Natural killer cell (primary cell): Measurements from ENCODE around the gene NSUN6. TPM values are rescaled to one million over a fixed set of nuclear protein-coding genes. Genes with fewer than 3 reads are reported as not detected.

ENCODE experiments used
- ATAC-seq, 3 donors: fragments of 150-1000 bp in 2 of 3; fragments of 200-7000 bp in 1 of 3; cut with Tn5 transposase; 1 replicate in 1 of 3; 2 replicates in 2 of 3; pipeline ENCODE4 v1.10.0; 2021; ENCODE audit warnings: mild to moderate bottlenecking in 2 of 3, moderate library complexity in 2 of 3
- DNase-seq, 2 donors: peaks; one replicate each; pipeline versions ENCODE4 v3.0.0 to v3.0.0-alpha.2; 2013 to 2021; ENCODE audit warnings: mixed read lengths in 1 of 2
- H3K27ac ChIP-seq: one replicate; pipeline ENCODE4 v1.5.1; 2013; ENCODE audit warnings: mild to moderate bottlenecking, low read length
- H3K27me3 ChIP-seq: one replicate; pipeline ENCODE4 v1.6.1; 2013; ENCODE audit warnings: low read length; ENCODE audit not compliant: control insufficient read depth, insufficient read depth
- H3K36me3 ChIP-seq: one replicate; pipeline ENCODE4 v1.6.1; 2013; ENCODE audit warnings: low read length; ENCODE audit not compliant: control insufficient read depth, insufficient read depth
- H3K4me1 ChIP-seq: one replicate; pipeline ENCODE4 v1.6.1; 2013; ENCODE audit warnings: low read length; ENCODE audit not compliant: control insufficient read depth, insufficient read depth
- H3K4me3 ChIP-seq: one replicate; pipeline ENCODE4 v1.5.1; 2013; ENCODE audit warnings: low read length
- H3K9me3 ChIP-seq: one replicate; pipeline ENCODE4 v1.6.1; 2013; ENCODE audit warnings: low read length; ENCODE audit not compliant: control insufficient read depth, insufficient read depth
- H3K27ac Mint-ChIP-seq, 2 donors: one replicate each; pipeline ENCODE4 v1.8.0; 2022; ENCODE audit warnings: mild to moderate bottlenecking in 2 of 2, mixed read lengths in 2 of 2, moderate library complexity in 1 of 2
- H3K27me3 Mint-ChIP-seq, 2 donors: one replicate each; pipeline ENCODE4 v1.8.0; 2022; ENCODE audit warnings: low read depth in 2 of 2, mixed read lengths in 2 of 2
- H3K36me3 Mint-ChIP-seq: one replicate; pipeline ENCODE4 v1.8.0; 2022; ENCODE audit warnings: mixed read lengths
- H3K4me1 Mint-ChIP-seq, 2 donors: one replicate each; pipeline ENCODE4 v1.8.0; 2022; ENCODE audit warnings: mixed read lengths in 2 of 2
- H3K4me3 Mint-ChIP-seq: one replicate; pipeline ENCODE4 v1.8.0; 2022; ENCODE audit warnings: mild to moderate bottlenecking, moderate library complexity, mixed read lengths
- H3K9me3 Mint-ChIP-seq, 2 donors: one replicate each; pipeline ENCODE4 v1.8.0; 2022; ENCODE audit warnings: mixed read lengths in 2 of 2
- WGBS: methylation state at CpG from one replicate; pipeline ENCODE4 v1.1.7; 2013; ENCODE audit warnings: missing lambda C conversion rate; ENCODE audit not compliant: insufficient coverage; 5-methylcytosine and 5-hydroxymethylcytosine counted together
- intact Hi-C: fragments of 100-400 bp; cut with micrococcal nuclease; formaldehyde crosslinking; loops from one replicate; pipeline ENCODE4 v1.14.2; 2022
- total RNA-seq, 4 donors: library from RNA; stranded (reverse); fragments of 120-200 nt in 1 of 4; gene quantifications; one replicate each; pipeline versions ENCODE4 v1.2.3 to v1.2.4, GENCODE V29; 2013 to 2022
- TF ChIP-seq, protein P1 (sequence below): fragments of 200-600 bp; IDR thresholded peaks from one replicate; pipeline ENCODE4 v1.8.0; 2022; ENCODE audit warnings: antibody characterized with exemption

The NSUN6 gene
- total RNA-seq, 3 donors from 2014 or later (not counting 1 experiment from before 2014, with no cell fraction given): 25.7 to 36.9 (median 26.4) TPM

DNA sequence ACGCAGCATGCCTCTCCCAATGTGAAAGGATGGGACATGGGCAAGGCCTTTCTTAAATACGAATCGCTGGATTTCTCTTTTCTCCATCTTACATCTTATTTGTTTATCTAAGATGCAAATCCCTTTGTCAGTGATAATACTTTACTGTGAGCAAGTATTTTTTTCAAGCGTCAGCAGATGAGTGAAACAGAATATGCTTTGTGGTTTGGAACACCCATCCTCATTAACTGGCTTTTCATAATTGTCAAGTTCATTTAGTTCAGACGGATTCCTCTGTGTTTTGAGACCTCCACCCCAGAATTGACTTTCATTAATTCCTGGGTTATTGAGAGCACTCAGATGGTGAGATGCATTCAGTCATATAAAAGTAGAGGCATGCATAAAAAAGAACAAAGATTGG lies 149.8 kb downstream of the NSUN6 start:
- no peak for DNase-seq
- Histone ChIP-seq H3K9me3 (no peaks in the 10 kb centered on the region), H3K27me3 (peaks cover 2% of the 10 kb centered on the region), H3K36me3 (no peaks in the 10 kb centered on the region), H3K4me1 (no peaks in the 10 kb centered on the region), H3K4me3 (no peak overlapping the region), H3K27ac (no peak overlapping the region)
- TF ChIP-seq, protein P1, sequence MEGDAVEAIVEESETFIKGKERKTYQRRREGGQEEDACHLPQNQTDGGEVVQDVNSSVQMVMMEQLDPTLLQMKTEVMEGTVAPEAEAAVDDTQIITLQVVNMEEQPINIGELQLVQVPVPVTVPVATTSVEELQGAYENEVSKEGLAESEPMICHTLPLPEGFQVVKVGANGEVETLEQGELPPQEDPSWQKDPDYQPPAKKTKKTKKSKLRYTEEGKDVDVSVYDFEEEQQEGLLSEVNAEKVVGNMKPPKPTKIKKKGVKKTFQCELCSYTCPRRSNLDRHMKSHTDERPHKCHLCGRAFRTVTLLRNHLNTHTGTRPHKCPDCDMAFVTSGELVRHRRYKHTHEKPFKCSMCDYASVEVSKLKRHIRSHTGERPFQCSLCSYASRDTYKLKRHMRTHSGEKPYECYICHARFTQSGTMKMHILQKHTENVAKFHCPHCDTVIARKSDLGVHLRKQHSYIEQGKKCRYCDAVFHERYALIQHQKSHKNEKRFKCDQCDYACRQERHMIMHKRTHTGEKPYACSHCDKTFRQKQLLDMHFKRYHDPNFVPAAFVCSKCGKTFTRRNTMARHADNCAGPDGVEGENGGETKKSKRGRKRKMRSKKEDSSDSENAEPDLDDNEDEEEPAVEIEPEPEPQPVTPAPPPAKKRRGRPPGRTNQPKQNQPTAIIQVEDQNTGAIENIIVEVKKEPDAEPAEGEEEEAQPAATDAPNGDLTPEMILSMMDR: no peak
- WGBS: 73% methylated on average over 3 of the region's 5 CpGs
- Mint-ChIP-seq H3K27me3 (peaks cover 0 to 3% of the 10 kb centered on the region in 2 donors), H3K27ac (no peak overlapping the region), H3K36me3 (no peaks in the 10 kb centered on the region), H3K9me3 (no peaks in the 10 kb centered on the region), H3K4me1 (no peaks in the 10 kb centered on the region), H3K4me3 (no peak overlapping the region)
- intact Hi-C loops: no loop called here
- no peak for ATAC-seq

- Mint-ChIP-seq H3K9me3 (no peaks in the 10 kb centered on the region), H3K4me3 (no peak overlapping the region), H3K4me1 (no peaks in the 10 kb centered on the region), H3K36me3 (no peaks in the 10 kb centered on the region), H3K27ac (no peak overlapping the region), H3K27me3 (peaks cover 0 to 3% of the 10 kb centered on the region in 2 donors)
- ATAC-seq (no peak), DNase-seq (no peak)
- Histone ChIP-seq H3K36me3 (no peaks in the 10 kb centered on the region), H3K27me3 (peaks cover 2% of the 10 kb centered on the region), H3K4me1 (no peaks in the 10 kb centered on the region), H3K27ac (no peak overlapping the region), H3K4me3 (no peak overlapping the region), H3K9me3 (no peaks in the 10 kb centered on the region)
- intact Hi-C loops: no loop called here
- TF ChIP-seq, protein P1: no peak
- WGBS: 85% methylated on average over 3 of the region's 3 CpGs
Measured at GRCh38 chr10:18501198-18501597, 150.2 kb downstream of the NSUN6 start.

GRCh38 chr10:18500576-18500975 lies 150.8 kb downstream of the NSUN6 start:
- intact Hi-C loops: no loop called here
- TF ChIP-seq, protein P1: no peak
- no peak overlapping the region for H3K27ac ChIP-seq
- H3K4me1 ChIP-seq: no peaks in the 10 kb centered on the region
- ATAC-seq (no peak), DNase-seq (no peak)
- H3K27me3 ChIP-seq: no peaks in the 10 kb centered on the region
- no peak overlapping the region for H3K4me3 Mint-ChIP-seq
- H3K4me1 Mint-ChIP-seq: no peaks in the 10 kb centered on the region
- H3K27me3 Mint-ChIP-seq: peaks cover 0 to 3% of the 10 kb centered on the region in 2 donors
- H3K9me3 Mint-ChIP-seq: no peaks in the 10 kb centered on the region
- no peak overlapping the region for H3K4me3 ChIP-seq
- no peak overlapping the region for H3K27ac Mint-ChIP-seq
- no peaks in the 10 kb centered on the region for H3K36me3 Mint-ChIP-seq
- no peaks in the 10 kb centered on the region for H3K9me3 ChIP-seq
- 88% methylated on average over 7 of the region's 7 CpGs for WGBS
- no peaks in the 10 kb centered on the region for H3K36me3 ChIP-seq

- no peaks in the 10 kb centered on the region for H3K4me1 Mint-ChIP-seq
- ATAC-seq: no peak
- H3K27me3 Mint-ChIP-seq: no peaks in the 10 kb centered on the region
- Histone ChIP-seq H3K9me3 (no peaks in the 10 kb centered on the region), H3K4me3 (no peak overlapping the region), H3K4me1 (no peaks in the 10 kb centered on the region), H3K27ac (no peak overlapping the region), H3K36me3 (no peaks in the 10 kb centered on the region), H3K27me3 (no peaks in the 10 kb centered on the region)
- H3K36me3 Mint-ChIP-seq: no peaks in the 10 kb centered on the region
- WGBS: 96% methylated on average over 4 of the region's 4 CpGs
- TF ChIP-seq, protein P1: no peak
- no peak overlapping the region for H3K4me3 Mint-ChIP-seq
- H3K27ac Mint-ChIP-seq: no peak overlapping the region
- DNase-seq: no peak
- no peaks in the 10 kb centered on the region for H3K9me3 Mint-ChIP-seq
- intact Hi-C loops: no loop called here
Measured at GRCh38 chr10:18498998-18499397, 152.4 kb downstream of the NSUN6 start.
